ENCODE measurements around the gene CPA1.

- no peak for TF ChIP-seq POLR2A (IDR thresholded peaks at IDR 0.05)
- no peak for TF ChIP-seq CTCF (IDR thresholded peaks at IDR 0.05)
These were observed 5.8 kb upstream of the CPA1 start for GRCh38 chr7:130374507-130374906.
